Measurements from ENCODE around the gene POLRMT.
"Not testable (repeated sequence)": the region's sequence is repeated elsewhere in the genome, so short reads cannot be mapped to it uniquely, and the experiment has no call there.

Gene POLRMT

DNA sequence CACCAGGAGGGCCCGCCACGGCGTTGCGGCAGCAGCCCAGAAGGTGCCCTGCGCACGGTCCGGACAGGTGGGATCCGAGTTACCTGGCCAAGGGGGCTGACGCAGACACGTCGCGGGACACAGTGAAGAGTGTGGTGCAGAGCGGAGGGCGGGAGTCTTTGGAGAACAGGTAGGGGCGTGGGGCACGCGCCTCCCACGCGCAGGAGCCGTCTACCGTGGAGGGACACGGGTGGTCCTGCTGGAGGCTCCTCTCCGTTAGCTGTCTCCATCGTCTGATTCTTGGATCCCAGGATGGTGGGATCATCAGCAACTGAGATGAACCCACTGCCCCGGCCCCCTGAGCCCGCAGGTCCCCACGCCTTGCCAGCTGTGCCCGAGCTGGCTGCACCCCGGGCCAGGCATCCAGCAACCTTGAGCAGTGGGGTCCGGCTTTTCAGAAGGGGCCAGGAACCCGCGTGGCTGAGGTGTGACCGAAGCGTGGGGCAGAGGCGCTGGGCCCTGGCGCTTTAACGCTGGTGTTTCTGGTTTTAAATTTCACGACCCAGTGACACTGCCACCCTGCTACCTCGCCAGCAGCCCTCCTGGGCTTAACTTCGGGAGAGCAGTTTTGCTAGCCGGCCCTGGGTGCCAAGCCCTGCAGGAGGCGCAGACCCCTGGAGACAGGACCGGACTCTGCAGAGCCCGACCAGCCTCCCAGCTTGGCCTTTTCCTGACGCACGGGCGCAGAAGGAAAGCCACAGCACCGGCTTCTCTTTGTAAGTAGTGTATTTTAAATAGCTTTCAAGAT is 13.6 kb upstream of the POLRMT start:
- no peak for DNase-seq

DNA sequence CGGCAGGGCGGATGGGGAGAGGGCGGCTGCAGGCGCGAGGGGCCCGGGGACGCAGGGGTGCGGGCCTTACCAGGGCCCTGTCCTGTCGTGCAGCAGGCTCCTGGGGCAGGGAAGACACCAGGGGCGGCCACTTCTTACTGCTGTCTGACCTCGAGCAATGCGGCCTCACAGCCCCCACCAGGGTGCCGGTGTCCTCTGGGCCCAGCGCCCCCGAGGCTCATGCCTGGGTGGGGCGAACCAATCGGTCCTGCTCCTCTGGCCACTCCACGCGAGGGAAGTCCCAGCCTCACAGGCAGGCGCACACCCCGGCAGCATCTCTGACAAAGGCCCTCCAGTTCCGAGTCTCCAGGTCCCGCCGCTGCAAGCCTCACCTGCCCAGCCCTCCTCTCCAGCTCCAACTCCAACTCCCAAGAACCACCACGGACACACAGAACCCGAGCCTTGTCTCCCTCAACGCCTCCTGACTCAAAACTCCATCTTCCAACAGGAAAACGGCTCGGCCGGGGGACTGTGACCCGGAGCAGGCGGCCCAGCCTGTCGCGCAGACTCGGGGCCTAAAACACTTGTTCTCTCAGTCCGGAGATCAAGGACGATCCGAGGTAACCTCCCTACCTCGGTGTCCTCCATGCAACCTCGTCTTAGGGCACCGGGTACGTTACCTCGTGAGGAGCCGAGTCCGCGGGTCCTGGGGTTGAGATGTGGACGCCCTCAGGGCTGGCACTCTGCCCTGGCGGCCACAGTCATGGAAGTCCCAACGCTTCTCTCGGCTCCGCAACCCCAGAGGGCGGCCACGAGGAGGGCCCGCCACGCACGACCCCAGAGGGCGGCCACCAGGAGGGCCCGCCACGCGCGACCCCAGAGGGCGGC is 12.8 kb upstream of the POLRMT start:
- no peak for DNase-seq

- no peak for DNase-seq
Observed at GRCh38 chr19:644789-645188, 11.5 kb upstream of the POLRMT start.

DNA sequence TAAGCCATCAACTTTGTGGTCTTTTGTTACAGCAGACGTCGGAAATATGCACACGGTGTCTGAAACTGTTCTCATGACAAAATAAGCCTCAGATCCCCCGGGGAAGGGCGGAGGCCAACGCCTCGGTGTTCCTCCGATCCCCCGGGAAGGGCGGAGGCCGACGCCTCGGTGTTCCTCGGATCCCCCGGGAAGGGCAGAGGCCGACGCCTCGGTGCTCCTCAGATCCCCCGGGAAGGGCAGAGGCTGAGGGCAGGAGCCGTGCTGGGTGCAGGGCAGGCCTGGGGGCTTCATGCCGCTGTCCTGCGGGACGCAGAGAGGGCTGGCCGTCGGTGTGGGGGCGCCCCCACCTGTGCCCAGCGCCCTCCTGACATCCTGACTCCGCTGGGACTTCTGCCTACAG is 11.0 kb upstream of the POLRMT start:
- DNase-seq, result no peak

- no peak for DNase-seq
Observed at GRCh38 chr19:643736-644135, 10.4 kb upstream of the POLRMT start.

GRCh38 chr19:642767-643727 is 9.7 kb upstream of the POLRMT start:
- DNase-seq, result no peak

- DNase-seq, result no peak
Observed at GRCh38 chr19:641702-642101, 8.4 kb upstream of the POLRMT start.

DNA sequence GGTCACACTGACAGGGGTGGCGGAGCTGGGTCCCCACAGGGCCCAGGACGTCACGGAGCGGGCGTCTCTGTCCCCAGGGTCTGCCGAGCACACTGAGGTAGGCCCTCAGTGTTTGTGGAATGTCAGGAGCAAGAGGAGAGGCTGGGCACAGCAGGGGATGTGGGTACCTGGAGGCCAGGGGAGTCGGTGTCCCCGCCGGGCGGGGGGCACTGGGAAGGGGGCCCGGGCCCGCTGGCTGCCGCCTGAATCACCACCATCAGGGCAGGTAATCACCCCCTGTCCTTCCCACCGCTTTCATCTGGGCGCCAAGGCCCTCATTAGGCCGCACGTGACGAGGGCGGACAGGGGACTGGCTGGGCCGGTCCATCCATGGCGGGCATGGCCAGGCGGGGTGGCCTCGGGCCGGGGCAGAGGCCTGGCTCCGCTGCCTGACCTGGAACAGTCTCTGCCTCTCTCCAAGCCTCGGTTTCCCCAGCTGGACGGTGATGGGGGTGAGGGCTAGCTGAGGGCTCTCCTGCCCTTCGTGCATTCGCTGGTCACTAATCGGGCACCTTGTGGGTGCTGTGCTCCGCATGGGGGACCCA is 7.4 kb upstream of the POLRMT start:
- DNase-seq, result no peak

DNA sequence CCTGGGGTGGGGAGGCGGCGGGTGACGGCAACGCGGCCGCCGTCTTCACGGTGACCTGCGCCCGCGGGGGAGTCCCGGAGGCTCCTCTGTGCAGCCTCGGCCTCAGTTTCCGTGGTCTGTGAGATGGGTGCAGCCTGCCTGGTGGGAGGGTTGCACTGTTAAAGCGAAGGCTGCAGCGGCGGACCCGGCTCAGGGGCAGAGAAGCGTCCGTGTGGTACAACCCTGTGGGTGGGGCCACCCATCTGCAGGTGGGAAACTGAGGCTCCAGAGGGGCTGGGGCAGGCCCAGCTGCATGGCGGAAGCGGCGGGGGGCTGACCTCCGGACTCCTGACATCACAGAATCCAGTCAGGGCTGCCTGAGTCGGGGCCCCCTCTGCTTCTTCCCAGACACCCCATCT is 6.8 kb upstream of the POLRMT start:
- DNase-seq, result no peak

DNA sequence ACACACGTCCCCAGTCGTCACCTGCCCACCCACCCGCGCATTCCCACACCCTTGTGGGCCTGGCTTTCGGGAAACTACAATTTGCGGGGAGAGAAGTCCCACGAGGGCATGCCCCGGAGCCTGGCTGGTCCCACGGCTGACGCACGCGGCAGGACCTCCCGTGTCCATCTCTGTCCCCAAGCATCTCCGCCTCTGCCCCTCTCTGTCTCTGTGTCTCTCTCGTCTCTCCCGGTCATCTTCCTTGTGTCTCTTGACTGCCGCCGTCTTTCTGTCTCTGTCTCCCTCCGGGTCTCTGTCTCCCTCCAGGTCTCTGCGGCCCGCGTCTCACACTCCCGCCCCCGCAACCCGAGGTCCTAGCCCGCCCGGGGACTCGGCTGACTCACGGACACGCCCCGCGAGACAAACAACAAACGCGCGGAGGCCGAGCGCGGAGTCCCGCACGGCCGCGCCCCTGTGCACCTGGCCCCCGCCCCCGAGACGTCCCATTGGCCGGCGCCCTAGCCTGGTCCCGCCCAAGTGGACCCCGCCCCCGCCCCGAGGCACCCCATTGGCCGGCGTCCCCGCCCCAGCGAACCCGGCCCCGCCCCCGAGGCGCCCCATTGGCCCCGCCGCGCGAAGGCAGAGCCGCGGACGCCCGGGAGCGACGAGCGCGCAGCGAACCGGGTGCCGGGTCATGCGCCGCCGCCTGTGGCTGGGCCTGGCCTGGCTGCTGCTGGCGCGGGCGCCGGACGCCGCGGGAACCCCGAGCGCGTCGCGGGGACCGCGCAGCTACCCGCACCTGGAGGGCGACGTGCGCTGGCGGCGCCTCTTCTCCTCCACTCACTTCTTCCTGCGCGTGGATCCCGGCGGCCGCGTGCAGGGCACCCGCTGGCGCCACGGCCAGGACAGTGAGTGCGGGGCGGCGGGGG is 6.2 kb upstream of the POLRMT start, which contains the start of gene FGF22:
Gene FGF22, plus strand, starts transcription at position 627 of the 908 bp plus-strand sequence. Its CDS starts 47 bp downstream, at position 674.
- peak; percentile 62 to 77 for DNase-seq

GRCh38 chr19:638906-639252 is 5.5 kb upstream of the POLRMT start:
- no peak for DNase-seq

- DNase-seq, result no peak
Observed at GRCh38 chr19:634975-635652, 1.8 kb upstream of the POLRMT start.

DNA sequence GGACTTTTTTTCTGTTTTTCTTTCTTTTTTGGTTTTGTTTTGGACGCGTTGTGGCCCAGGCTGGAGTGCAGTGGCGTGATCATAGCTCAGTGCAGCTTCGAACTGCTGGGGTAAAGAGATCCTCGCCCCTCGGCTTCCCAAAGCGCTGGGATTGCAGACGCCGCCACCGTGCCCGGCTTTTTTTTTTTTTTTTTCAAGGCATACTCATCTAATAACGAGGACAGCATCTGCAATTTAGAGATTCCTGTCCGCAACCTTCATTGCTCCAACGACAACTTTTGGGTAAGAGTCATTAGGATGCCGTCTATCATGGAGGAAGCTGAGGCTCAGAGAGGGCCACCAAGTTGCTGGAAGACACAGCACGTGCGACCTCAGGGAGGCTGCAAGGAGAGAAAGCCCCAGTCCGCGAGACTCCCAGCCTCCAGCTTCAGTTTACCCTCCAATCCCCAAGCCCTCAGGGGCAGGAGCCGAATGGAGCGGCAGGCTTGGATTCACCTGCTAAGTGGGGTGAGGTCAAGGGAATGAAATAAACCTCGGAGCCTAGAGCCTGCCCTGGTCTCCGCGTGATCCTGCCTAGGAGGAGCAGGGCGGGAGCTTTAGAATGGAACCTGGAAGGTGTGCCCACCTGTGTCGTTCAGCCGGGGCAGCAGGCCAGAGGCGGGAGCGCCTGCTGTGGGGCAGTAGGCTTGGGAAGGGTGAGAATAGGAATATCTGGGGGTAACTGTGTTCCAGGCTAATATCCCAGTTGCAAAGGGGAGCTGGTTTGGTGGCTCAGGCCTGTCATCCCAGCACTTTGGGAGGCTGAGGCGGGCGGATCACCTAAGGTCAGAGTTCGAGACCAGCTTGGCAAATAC is 676 bp upstream of the POLRMT start:
- no peak for DNase-seq

- DNase-seq, result peak in 1 of 2 experiments; percentile 24
Observed at GRCh38 chr19:632579-633067, 714 bp downstream of the POLRMT start.

- DNase-seq, result no peak
Observed at GRCh38 chr19:629961-630714, 3.2 kb downstream of the POLRMT start.

DNA sequence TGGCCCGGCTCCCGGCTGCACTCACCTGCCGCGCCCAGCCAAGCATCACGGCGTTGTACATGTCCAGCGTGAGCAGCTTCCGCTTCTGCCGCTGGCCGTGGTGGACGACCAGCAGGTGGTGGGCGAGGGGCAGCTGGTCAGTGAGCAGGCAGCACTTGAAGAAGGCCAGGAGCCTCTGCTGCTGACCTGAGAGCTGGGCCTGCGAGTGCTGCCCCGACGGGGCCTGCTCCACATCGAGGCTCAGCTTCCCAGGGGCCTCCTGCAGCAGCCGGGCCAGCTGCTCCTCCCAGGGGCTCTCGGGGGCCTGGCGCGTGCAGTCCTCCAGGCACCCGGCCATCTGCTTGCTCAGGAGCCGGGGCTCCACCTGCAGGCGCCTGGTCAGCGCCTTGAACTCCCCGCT is 3.8 kb downstream of the POLRMT start:
- not testable (repeated sequence) for DNase-seq

DNA sequence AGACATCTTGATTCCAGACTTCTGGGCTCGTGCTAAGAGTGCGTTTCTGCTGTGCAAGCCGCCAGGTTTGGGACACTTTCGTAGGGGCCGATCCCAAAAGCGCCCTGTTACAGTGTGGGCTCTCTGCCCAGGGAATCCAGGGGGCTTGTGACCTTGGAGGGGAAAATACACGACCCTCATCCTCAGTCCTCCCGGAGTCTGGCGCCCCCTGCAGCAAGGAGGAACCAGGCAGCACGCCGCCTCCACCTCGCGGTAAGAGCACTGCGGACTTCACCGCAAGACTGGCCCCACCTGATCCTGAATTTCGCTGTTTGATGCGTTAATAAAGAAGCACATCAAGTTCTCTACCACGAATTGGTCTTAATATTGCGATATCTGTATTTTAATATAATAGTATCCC is 5.2 kb downstream of the POLRMT start:
- no peak for DNase-seq

DNA sequence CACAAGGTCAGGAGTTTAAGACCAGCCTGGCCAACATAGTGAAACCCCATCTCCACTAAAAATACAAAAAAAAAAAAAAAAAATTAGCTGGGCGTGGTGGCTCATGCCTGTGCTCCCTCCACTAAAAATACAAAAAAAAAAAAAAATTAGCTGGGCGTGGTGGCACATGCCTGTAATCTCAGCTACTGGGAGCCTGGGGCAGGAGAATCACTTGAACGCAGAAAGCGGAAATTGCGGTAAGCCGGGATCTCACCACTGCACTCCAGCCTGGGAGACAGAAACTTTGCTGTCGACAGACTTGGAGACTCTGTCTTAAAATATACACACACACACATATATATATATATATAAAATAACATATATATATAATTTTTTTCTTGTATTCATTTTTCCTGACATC is 6.8 kb downstream of the POLRMT start:
- DNase-seq, result not testable (repeated sequence)

GRCh38 chr19:625257-625656 is 8.1 kb downstream of the POLRMT start:
- no peak for DNase-seq

Data from SW 1271 (cell line).